HG03520 (cell line): ENCODE measurements around the gene ZFX.
"Not testable (repeated sequence)": the region's sequence is repeated elsewhere in the genome, so short reads cannot be mapped to it uniquely, and the experiment has no call there.

Experiments
- ATAC-seq: cut with Tn5 transposase; IDR thresholded peaks from one replicate; pipeline ENCODE4 v1.9.1; 2021; ENCODE audit warnings: mild to moderate bottlenecking, moderate library complexity; ENCODE audit not compliant: unreplicated experiment

Gene ZFX

DNA sequence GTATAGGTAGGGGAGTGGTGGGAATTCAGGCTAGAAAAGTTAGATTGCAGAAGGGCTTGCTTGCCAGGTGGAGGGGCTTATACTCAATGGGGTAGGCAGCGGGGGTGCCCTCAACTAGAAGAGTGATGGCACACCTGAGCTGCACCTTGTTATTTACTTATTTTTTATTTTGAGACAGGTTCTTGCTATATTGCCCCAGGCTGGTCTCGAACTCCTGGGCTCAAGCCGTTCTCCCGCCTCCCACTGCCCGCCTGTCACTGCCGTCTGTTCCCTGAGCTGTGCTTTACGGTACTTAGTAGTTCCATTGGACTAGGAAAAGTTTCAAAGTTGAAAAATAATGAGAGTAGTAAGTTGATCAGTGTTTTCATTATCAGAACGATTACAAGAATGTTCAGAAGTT is 2.0 kb downstream of the ZFX start:
- no peak for ATAC-seq

GRCh38 chrX:24153178-24153795 is 3.8 kb downstream of the ZFX start:
- no peak for ATAC-seq

DNA sequence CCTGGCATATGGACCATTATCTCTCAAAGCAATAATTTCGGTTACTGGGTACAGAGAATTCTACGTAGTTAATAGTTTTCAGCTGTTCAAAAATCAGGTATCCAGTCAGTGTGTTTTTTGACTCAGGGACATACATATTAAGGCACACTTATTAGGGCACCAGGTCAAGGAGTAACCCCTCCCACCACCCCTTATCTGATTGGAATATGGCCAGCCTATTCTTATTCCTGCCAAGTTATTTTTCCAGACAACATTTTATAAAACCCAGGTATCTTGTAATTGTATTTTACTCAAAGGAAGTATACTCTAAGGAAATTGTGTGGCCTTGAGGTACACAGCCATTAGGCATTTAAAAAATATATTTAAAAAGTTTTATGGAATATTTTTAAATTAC is 4.3 kb downstream of the ZFX start:
- no peak for ATAC-seq

GRCh38 chrX:24154490-24155034 is 5.0 kb downstream of the ZFX start:
- no peak for ATAC-seq

DNA sequence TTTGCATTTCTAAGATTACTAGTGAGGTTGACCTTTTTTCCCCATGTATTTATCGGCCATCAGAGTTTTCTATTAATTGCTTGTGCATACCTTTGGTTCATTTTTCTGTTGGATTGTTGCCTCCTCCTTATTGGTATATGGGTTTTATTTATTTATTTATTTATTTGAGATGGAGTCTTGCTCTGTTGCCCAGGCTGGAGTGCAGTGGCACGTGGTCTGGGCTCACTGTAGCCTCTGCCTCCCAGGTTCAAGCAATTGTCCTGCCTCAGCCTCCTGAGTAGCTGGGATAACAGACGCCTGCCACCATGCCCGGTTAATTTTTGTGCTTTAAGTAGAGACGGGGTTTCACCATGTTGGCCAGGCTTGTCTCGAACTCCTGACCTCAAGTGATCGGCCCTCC is 6.2 kb downstream of the ZFX start:
- not testable (repeated sequence) for ATAC-seq

DNA sequence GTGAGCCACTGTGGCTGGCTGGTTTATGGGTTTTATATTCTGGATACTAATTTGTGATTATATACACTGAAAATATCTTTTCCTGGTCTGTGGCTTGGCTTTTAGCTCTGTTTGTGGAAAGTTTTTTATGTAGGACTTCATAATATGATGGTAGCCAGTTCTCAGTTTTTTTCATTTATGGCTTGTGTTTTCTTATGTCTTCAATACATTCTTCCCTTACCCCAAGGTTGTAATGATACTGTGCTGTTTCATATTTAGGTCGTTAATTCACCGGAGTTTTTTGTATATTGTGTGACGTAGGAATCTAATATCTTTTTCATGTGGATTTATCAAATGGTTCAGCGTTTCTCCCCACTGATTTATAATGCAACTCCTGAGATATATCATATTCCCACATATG is 6.6 kb downstream of the ZFX start:
- ATAC-seq, result no peak

DNA sequence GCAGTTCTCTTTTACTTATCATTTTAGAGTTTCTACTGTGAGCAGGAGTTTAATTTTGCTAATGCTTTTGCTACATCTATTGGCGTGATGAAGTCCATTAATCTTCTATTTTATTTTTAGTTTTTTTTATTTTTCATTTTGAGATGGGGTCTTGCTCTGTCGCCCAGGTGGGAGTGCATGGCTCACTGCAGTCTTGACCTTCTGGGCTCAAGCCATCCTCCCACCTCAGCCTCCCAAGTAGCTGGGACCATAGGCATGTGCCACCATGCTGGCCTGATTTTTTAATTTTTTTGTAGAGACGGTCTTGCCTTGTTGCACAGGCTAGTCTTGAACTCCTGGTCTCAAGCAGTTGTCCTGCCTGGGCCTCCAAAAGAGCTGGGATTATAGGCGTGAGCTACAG is 9.4 kb downstream of the ZFX start:
- no peak for ATAC-seq

GRCh38 chrX:24166078-24166477 is 16.5 kb downstream of the ZFX start:
- no peak for ATAC-seq

DNA sequence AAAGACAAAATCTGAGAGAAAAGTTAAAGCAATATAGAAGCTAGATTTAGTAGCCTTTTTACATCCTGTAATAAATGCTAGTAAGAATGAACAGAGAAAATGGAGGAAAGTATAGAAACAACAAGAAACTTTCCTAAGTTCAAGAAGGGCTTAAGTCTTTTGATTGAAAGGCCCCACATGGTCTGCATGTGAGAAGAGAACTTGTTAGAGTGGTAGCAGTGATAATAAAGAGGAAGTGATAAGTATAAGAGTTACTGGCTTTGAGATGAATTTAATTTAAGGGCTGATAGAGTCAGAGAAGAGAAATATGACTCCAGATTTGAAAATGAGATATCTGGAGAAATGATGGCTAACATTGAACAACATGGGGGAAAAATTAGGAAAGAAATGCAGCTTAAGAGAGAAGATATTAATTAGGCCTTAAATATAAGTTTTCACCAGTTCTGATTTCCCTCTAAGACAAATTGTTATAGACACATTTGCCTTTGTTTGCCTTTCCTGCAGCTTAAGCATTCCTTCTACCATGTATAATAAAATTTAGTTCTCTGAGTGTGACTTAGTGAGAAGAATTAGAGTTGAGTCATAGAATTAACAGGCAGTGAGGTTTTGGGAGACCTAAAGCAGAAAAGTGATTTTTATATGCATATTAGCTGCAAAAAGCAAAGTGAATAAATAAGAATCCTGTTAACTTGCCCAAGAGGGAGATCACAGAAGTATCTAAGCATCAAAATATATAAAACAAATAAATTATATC is 18.4 kb downstream of the ZFX start:
- ATAC-seq, result peak; percentile 39

DNA sequence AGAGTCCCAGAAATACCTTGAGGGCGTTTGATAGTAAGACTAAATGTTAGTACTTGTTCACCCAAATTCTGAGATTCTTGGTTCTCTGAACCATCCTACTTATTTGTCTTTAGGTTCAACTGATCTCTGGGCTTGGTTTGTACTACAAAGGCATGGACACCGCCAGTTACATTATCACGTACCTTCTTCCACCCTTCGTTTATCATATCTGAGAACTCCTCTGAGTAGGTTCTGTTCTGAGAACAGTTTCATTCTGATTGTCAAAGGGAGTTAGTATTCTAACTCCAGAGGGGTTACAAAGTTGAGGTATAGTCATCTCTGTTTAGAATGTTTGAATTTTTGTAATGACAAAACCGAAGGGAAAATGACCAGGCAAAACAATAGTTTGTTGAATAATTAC is 19.3 kb downstream of the ZFX start:
- peak; percentile 78 for ATAC-seq

DNA sequence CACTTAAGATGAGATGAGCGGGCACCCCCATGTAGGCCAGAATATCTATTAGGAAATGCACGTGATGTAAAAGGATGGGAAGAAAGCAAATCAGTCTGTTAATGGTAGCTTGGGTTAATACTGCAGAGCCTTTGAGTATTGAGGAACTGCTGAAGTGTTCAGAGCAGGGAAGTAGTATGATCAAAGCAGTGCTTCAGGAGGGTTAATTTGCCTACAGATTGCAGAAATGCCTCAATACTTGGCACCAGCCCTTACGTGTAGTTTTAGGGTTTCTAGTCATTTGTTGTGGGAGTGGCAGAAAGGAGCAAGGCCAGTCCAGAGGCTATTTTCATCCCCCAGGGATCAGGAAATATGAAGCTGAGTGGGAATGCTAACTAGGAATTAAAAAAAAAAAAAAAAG is 19.7 kb downstream of the ZFX start:
- peak; percentile 65 for ATAC-seq

DNA sequence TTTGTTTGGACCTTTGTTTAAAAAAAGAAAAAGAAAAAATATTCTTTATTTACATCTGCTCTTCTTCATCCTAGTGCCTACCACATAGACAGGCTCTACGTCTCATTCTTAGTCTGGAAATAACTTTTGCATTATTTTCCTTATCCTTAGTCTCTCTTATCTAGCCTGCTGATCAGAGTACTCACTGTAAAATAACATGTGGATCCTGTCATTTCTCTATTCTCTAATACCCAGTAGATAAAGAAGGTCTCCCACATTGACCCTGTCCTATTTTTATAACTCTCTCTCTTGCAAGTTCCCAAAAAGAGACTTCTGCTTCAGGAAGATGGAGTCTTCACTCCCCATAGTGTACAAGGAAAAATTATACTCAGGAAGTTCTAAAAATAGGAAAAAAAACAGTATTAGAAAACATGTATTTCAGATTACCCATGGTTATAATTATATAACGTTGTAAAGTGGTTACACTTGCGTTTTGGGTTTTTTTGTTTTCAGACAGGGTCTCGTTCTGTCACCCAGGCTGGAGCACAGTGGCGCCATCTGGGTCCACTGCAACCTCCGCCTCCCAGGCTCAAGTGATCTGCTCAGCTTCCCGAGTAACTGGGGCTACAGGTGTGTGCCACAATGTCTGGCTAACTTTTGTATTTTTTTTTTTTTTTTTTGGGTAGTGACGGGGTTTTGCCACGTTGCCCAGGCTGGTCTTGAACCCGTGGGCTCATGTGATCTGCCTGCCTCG is 23.8 kb downstream of the ZFX start:
- no peak for ATAC-seq

DNA sequence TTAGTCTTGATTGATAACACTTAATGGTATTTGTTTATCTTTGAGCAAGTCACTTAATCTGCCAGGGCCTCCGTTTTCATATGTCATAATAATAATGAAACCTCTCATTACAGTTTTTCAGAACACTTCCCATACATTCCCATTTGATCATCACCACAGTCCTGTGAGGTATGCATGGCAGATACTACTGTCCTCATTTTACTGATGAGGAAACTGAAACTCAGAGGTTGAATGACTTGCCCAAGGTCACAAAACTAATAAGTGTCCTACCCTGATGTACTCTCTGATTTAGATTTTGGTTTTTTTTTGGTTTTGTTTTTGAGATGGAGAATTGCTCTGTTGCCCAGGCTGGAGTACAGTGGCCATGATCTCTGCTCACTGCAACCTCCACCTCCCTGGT is 25.7 kb downstream of the ZFX start:
- ATAC-seq, result no peak

DNA sequence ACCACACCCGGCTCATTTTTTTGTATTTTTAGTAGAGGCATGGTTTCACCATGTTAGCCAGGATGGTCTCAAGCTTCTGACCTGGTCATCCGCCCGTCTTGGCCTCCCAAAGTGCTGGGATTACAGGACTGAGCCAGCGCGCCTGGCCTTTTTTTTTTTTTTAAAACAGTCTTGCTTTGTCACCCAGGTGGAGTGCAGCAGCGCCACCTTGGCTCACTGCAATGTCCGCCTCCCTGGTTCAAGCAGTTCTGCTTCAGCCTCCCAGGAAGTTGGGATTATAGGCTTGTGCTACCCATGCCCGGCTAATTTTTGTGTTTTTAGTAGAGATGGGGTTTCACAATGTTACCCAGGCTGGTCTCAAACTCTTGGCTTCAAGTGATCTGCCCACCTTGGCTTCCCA is 28.9 kb downstream of the ZFX start:
- no peak for ATAC-seq

DNA sequence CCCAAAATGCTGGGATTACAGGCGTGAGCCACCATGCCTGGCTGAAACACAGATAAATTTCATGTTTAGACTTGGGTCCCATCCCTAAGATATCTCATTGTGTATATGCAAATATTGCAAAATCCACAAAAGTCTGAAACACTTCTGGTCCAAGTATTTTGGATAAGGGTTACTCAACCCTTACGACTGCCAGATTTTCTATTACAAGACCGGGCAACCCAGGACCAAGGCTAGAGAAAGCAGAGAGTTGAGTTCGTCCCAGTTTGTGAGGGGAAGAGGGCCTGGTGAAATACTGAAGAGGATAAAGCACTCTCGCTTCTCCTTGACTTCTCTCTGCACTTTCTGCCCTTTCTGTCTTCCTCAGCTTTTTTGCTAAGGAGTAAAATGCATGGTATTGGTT is 34.5 kb downstream of the ZFX start:
- no peak for ATAC-seq

GRCh38 chrX:24186483-24186882 is 37.0 kb downstream of the ZFX start:
- ATAC-seq, result no peak

- no peak for ATAC-seq
These were observed 37.5 kb downstream of the ZFX start for GRCh38 chrX:24186986-24187385.

GRCh38 chrX:24189490-24189889 is 40.0 kb downstream of the ZFX start:
- ATAC-seq, result no peak

DNA sequence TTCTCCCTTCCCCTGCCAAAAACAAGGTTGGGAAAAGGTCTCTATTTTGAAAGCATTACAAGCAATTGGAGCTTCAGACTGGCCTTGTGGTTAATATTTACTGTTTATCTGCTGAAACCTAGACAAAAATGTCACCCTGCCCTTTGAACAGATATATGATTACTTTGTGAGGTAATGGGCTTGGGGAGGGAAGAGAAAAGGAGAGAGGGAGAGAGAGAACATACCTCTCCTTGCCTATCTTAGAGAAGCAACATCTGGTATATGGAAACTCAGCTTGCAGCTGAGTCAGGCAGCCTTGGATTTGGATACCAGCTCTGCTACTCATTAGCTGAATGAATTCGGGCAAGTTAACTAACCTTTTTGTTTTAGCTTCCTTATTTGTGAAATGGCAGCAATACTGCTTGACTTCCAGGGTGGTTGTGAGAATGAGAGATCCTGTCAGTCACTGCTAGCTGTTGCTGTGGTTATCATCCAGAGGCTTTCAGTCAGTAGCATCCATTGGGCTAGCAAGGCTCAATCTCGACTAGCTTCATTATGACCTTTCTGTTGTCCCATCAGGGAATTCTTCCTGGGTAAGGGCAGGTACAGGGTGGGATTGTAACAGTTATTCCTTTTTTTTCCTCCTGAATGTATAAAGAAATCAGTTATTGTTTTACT is 41.1 kb downstream of the ZFX start:
- no peak for ATAC-seq

GRCh38 chrX:24196509-24196908 is 47.0 kb downstream of the ZFX start:
- ATAC-seq, result no peak

DNA sequence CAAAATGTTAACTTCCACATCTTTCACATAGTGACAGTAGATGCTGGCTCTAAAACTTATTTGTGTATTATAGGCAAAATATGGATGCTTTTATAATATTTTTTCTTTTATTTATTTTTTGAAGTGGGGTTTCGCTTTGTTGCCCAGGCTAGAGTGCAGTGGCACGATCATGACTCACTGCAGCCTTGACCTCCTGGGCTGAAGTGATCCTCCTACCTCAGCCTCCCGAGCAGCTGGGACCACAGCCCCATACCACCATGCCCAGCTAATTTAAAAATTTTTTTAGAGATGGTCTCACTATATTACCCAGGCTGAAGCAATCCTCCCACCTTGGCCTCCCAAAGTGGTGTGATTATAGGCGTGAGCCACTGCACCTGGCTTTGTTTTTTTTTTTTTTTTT is 48.6 kb downstream of the ZFX start:
- no peak for ATAC-seq
